Measurements from ENCODE around the gene ZHX3.
A peak's percentile ranks its signal among the peaks of the same experiment; 100 is the strongest.

The ZHX3 gene

DNA sequence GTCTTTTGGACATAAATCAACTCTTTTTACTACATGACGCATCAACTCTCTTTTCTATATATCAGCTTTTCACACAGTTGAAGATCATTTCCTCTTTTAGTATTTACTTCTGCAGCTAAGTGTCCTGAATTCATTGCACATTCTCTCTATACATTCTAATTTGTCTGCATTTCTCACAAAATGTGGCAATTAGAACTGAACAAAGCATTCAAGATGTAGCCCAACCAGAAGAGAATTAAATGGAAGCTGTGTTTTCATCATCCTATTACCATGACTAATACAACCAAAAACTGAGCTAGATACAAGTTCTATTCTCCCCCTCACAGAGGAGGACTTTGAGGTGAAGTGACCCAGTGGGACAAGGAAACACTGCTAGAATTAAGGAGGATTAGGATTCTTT lies 93.2 kb downstream of the ZHX3 start:
- Histone ChIP-seq H3K27ac (replicated peaks) (no peak overlapping the region), H3K4me3 (replicated peaks; ENCODE audit: insufficient read depth, low read length) (no peak overlapping the region), H3K27me3 (ENCODE audit: insufficient read depth, poor library complexity, severe bottlenecking) (no peaks in the 10 kb centered on the region)
- TF ChIP-seq POLR2AphosphoS5 (IDR thresholded peaks at IDR 0.05; ENCODE audit: low read depth) (no peak), SPI1 (IDR thresholded peaks at IDR 0.05; ENCODE audit: borderline replicate concordance, low read depth) (peak; percentile 31; the same call in 1 of the 2 replicates)
- DNase-seq (ENCODE audit: low read depth in 1 of 2, low spot score in 1 of 2): no peak

- H3K4me3 ChIP-seq (replicated peaks; ENCODE audit: insufficient read depth, low read length): no peak overlapping the region
- H3K27ac ChIP-seq (replicated peaks): no peak overlapping the region
- TF ChIP-seq CTCF (IDR thresholded peaks at IDR 0.05; ENCODE audit: insufficient read depth, low read length) (no peak), GABPA (IDR thresholded peaks at IDR 0.05; ENCODE audit: low read depth) (no peak), SPI1 (IDR thresholded peaks at IDR 0.05; ENCODE audit: borderline replicate concordance, low read depth) (no peak), POLR2AphosphoS5 (IDR thresholded peaks at IDR 0.05; ENCODE audit: low read depth) (no peak)
- TF ChIP-seq, protein P1, sequence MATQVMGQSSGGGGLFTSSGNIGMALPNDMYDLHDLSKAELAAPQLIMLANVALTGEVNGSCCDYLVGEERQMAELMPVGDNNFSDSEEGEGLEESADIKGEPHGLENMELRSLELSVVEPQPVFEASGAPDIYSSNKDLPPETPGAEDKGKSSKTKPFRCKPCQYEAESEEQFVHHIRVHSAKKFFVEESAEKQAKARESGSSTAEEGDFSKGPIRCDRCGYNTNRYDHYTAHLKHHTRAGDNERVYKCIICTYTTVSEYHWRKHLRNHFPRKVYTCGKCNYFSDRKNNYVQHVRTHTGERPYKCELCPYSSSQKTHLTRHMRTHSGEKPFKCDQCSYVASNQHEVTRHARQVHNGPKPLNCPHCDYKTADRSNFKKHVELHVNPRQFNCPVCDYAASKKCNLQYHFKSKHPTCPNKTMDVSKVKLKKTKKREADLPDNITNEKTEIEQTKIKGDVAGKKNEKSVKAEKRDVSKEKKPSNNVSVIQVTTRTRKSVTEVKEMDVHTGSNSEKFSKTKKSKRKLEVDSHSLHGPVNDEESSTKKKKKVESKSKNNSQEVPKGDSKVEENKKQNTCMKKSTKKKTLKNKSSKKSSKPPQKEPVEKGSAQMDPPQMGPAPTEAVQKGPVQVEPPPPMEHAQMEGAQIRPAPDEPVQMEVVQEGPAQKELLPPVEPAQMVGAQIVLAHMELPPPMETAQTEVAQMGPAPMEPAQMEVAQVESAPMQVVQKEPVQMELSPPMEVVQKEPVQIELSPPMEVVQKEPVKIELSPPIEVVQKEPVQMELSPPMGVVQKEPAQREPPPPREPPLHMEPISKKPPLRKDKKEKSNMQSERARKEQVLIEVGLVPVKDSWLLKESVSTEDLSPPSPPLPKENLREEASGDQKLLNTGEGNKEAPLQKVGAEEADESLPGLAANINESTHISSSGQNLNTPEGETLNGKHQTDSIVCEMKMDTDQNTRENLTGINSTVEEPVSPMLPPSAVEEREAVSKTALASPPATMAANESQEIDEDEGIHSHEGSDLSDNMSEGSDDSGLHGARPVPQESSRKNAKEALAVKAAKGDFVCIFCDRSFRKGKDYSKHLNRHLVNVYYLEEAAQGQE (IDR thresholded peaks at IDR 0.05; ENCODE audit: insufficient replicate concordance, low read depth): no peak
- no peaks in the 10 kb centered on the region for H3K27me3 ChIP-seq (ENCODE audit: insufficient read depth, poor library complexity, severe bottlenecking)
- no peak for DNase-seq (ENCODE audit: low read depth in 1 of 2, low spot score in 1 of 2)
Measured at GRCh38 chr20:41223112-41223511, 94.4 kb downstream of the ZHX3 start.

DNA sequence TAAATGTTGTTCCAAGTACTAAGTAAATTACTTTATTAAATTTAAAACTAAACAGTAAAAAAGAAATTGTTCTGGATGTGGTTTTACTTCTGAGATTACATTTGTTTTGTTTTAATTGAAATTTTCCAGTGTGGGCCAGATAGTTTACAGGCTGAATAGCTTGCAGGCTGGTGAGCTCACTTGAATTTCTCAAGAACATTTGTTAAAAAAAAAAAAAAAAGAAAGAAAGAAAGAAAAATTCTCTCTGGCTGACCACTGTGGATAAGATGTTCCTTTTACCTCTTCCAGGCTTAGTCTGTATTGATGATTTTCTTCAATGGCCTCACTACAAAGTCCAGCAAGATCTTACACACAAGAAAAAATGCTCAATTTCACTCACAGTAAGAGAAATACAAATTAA lies 94.8 kb downstream of the ZHX3 start:
- no peak for DNase-seq (ENCODE audit: low read depth in 1 of 2, low spot score in 1 of 2)
- Histone ChIP-seq H3K27ac (replicated peaks) (no peak overlapping the region), H3K27me3 (ENCODE audit: insufficient read depth, poor library complexity, severe bottlenecking) (no peaks in the 10 kb centered on the region), H3K4me3 (replicated peaks; ENCODE audit: insufficient read depth, low read length) (no peak overlapping the region)
- TF ChIP-seq, protein P1 (IDR thresholded peaks at IDR 0.05; ENCODE audit: insufficient replicate concordance, low read depth): no peak
- no peak for TF ChIP-seq GABPA (IDR thresholded peaks at IDR 0.05; ENCODE audit: low read depth)
- no peak for TF ChIP-seq CTCF (IDR thresholded peaks at IDR 0.05; ENCODE audit: insufficient read depth, low read length)
- TF ChIP-seq POLR2AphosphoS5 (IDR thresholded peaks at IDR 0.05; ENCODE audit: low read depth): no peak
- no peak for TF ChIP-seq SPI1 (IDR thresholded peaks at IDR 0.05; ENCODE audit: borderline replicate concordance, low read depth)

DNA sequence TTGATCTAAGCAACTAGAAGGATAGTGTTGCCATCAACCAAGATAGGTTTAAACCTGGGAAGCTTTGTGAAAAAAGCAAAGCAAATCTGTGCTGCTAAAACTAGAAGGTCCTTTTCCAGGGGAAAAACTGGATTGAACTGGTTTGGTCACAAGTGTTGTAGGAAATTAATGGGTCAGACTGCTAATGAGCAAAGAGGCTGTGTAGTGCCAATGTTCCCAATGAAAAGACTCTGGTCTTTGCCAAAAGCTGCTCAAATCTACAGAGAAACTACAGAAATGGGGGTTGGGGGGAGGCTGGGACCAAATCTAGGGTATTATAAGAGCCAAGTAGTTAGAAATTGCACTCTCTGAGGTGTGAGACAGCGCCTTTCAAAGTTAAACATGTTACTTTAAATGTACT lies 95.2 kb downstream of the ZHX3 start:
- DNase-seq (ENCODE audit: low read depth in 1 of 2, low spot score in 1 of 2): no peak
- Histone ChIP-seq H3K27ac (replicated peaks) (no peak overlapping the region), H3K27me3 (ENCODE audit: insufficient read depth, poor library complexity, severe bottlenecking) (no peaks in the 10 kb centered on the region), H3K4me3 (replicated peaks; ENCODE audit: insufficient read depth, low read length) (no peak overlapping the region)
- TF ChIP-seq, protein P1 (IDR thresholded peaks at IDR 0.05; ENCODE audit: insufficient replicate concordance, low read depth): no peak
- TF ChIP-seq POLR2AphosphoS5 (IDR thresholded peaks at IDR 0.05; ENCODE audit: low read depth): no peak
- TF ChIP-seq CTCF (IDR thresholded peaks at IDR 0.05; ENCODE audit: insufficient read depth, low read length): no peak
- TF ChIP-seq SPI1 (IDR thresholded peaks at IDR 0.05; ENCODE audit: borderline replicate concordance, low read depth): no peak
- no peak for TF ChIP-seq GABPA (IDR thresholded peaks at IDR 0.05; ENCODE audit: low read depth)
